OCI-LY7 (cell line): ENCODE results near the gene RPE. TPM values are rescaled to one million over a fixed set of nuclear protein-coding genes. Genes with fewer than 3 reads are reported as not detected.

ENCODE experiments used
- BruUV-seq: library from RNA; stranded (reverse); fragments of 400-500 nt; replicated peaks from 2 replicates; lab custom pipeline; 2021; lab: Mats Ljungman, UMichigan
- CTCF ChIA-PET: fragments of 300-600 bp; sonication (Branson Sonifier 250); formaldehyde crosslinking; loops from one replicate; lab custom pipeline; 2022; ENCODE audit warnings: antibody characterized with exemption; ENCODE audit not compliant: unreplicated experiment; lab: Charles Lee
- POLR2A ChIA-PET: fragments of 300-600 bp; sonication (Branson Sonifier 250); formaldehyde crosslinking; loops from one replicate; lab custom pipeline; 2022; ENCODE audit warnings: antibody characterized with exemption; lab: Charles Lee
- DNase-seq: peaks from one replicate; pipeline ENCODE4 v3.0.0-alpha.2; 2015; ENCODE audit warnings: low spot score
- H2AFZ ChIP-seq: fragments of 200-600 bp; sonication (generic), shearing (Covaris generic); 2 replicates; pipeline ENCODE4 v1.6.1; 2014; ENCODE audit warnings: mild to moderate bottlenecking, antibody characterized with exemption, low read length, moderate library complexity
- H3K27ac ChIP-seq: fragments of 200-600 bp; sonication (generic); 2 replicates; pipeline ENCODE4 v1.5.1; 2014; ENCODE audit warnings: mixed run types, low read depth, mild to moderate bottlenecking, moderate library complexity, low read length, inconsistent platforms; ENCODE audit not compliant: poor library complexity, severe bottlenecking
- H3K36me3 ChIP-seq: fragments of 200-600 bp; sonication (generic); 2 replicates; pipeline ENCODE4 v1.6.1; 2014; ENCODE audit warnings: mild to moderate bottlenecking, antibody characterized with exemption, low read length, moderate library complexity, mixed read lengths; ENCODE audit not compliant: insufficient read depth
- H3K4me1 ChIP-seq: fragments of 200-600 bp; sonication (generic); 2 replicates; pipeline ENCODE4 v1.5.1; 2014; ENCODE audit warnings: mild to moderate bottlenecking, low read length; ENCODE audit not compliant: insufficient read depth, poor library complexity, severe bottlenecking
- H3K4me2 ChIP-seq: fragments of 200-600 bp; sonication (generic); 2 replicates; pipeline ENCODE4 v1.6.1; 2014; ENCODE audit warnings: mild to moderate bottlenecking, low read length
- H3K4me3 ChIP-seq: fragments of 200-600 bp; sonication (generic); 2 replicates; pipeline ENCODE4 v1.5.1; 2014; ENCODE audit warnings: mild to moderate bottlenecking, low read depth, low read length; ENCODE audit not compliant: poor library complexity, severe bottlenecking
- H3K79me2 ChIP-seq: fragments of 200-600 bp; sonication (generic); 2 replicates; pipeline ENCODE4 v1.6.1; 2016; ENCODE audit warnings: low read depth, mild to moderate bottlenecking, low read length, moderate library complexity, mixed read lengths; ENCODE audit not compliant: insufficient read depth
- H3K9me2 ChIP-seq: fragments of 200-600 bp; sonication (generic); 2 replicates; pipeline ENCODE4 v1.6.1; 2016; ENCODE audit warnings: mild to moderate bottlenecking, low read length, mixed read lengths; ENCODE audit not compliant: insufficient read depth
- H3K9me3 ChIP-seq: fragments of 200-600 bp; sonication (generic); 2 replicates; pipeline ENCODE4 v1.6.1; 2014; ENCODE audit warnings: mild to moderate bottlenecking, mixed run types, low read length, mixed read lengths
- H4K20me1 ChIP-seq: fragments of 200-600 bp; sonication (generic); 2 replicates; pipeline ENCODE4 v1.6.1; 2014; ENCODE audit warnings: mild to moderate bottlenecking, antibody characterized with exemption, low read length, moderate library complexity, mixed read lengths; ENCODE audit not compliant: insufficient read depth
- CTCF ChIP-seq: fragments of 200-600 bp; sonication (generic); conservative IDR thresholded peaks from 2 replicates; pipeline ENCODE4 v1.5.1; 2014; ENCODE audit warnings: mild to moderate bottlenecking, antibody characterized with exemption, low read length, moderate library complexity, mixed read lengths
- EZH2phosphoT487 ChIP-seq: fragments of 200-600 bp; sonication (generic); IDR thresholded peaks from 2 replicates; pipeline ENCODE4 v1.6.1; 2018; ENCODE audit warnings: low read depth, borderline replicate concordance, mild to moderate bottlenecking, mixed run types, antibody characterized with exemption, low read length, moderate library complexity, mixed read lengths
- intact Hi-C: fragments of 100-400 bp; cut with micrococcal nuclease; formaldehyde crosslinking; loops from one replicate; pipeline ENCODE4 v1.10.0; 2022; ENCODE audit not compliant: unreplicated experiment
- total RNA-seq, 2 experiments: library from RNA; depleted of rRNA in 1 of 2; stranded (reverse); fragments of >200 nt in 1 of 2; shearing (Covaris generic) in 1 of 2; gene quantifications; 2 replicates each; pipeline ENCODE4 v1.2.3, GENCODE V29; 2014 to 2022

The RPE gene
- total RNA-seq, 2 experiments from 2014 or later: 63.5 to 83.5 TPM

GRCh38 chr2:209958016-209958415, 44.4 kb upstream of the RPE start:
- DNase-seq: no peak
- Histone ChIP-seq H3K4me3 (no peak overlapping the region), H3K9me2 (no peaks in the 10 kb centered on the region), H2AFZ (no peak overlapping the region), H3K36me3 (no peaks in the 10 kb centered on the region), H3K4me2 (no peak overlapping the region), H3K4me1 (no peaks in the 10 kb centered on the region), H3K27ac (no peak overlapping the region), H4K20me1 (no peaks in the 10 kb centered on the region), H3K79me2 (no peaks in the 10 kb centered on the region), H3K9me3 (no peaks in the 10 kb centered on the region)
- ChIA-PET CTCF (no interaction called here), POLR2A (interaction anchor here (1.2 kb wide), 1 partner anchor 14 kb away, joined by 3 read pairs; no protein-coding TSS in a partner anchor)
- intact Hi-C loops: no loop called here
- TF ChIP-seq CTCF: no peak
- TF ChIP-seq EZH2phosphoT487: no peak
- BruUV-seq: no TSS peak

DNA sequence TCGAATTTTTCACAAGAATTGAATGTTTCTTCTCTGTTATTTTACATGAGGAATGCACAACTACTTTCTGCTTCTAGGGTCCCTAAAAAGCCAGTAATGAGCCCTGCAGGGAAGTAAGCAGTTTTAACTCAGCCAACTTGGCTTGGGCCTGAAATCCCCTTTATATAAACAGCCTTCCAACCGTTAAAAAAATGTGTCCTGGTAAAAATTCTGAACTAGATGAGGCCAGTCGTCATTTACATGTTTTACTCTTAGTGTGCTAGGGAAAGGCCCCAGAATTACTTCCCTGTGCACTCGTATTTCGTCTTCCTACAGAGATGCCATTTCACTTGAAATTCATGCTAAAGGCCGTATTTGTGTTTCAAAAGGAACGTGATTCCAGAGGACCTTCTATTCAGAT, 42.4 kb upstream of the RPE start:
- CTCF ChIA-PET: no interaction called here
- no peak for TF ChIP-seq EZH2phosphoT487
- TF ChIP-seq CTCF: no peak
- Histone ChIP-seq H2AFZ (no peak overlapping the region; the same call in 1 of the 2 replicates), H3K9me3 (no peaks in the 10 kb centered on the region), H4K20me1 (no peaks in the 10 kb centered on the region), H3K4me2 (no peak overlapping the region), H3K27ac (no peak overlapping the region), H3K4me1 (no peaks in the 10 kb centered on the region), H3K4me3 (no peak overlapping the region), H3K36me3 (no peaks in the 10 kb centered on the region), H3K9me2 (no peaks in the 10 kb centered on the region), H3K79me2 (no peaks in the 10 kb centered on the region)
- no peak for DNase-seq
- no TSS peak for BruUV-seq
- intact Hi-C loops: loop anchor here (5.0 kb wide), 1 partner anchor 623 kb away; no protein-coding TSS in a partner anchor
- POLR2A ChIA-PET: interaction anchor here (0.6 kb wide), 1 partner anchor 205 kb away, joined by 5 read pairs; no protein-coding TSS in a partner anchor
